Measurements from ENCODE around the gene SEC14L3. TPM values are rescaled to one million over a fixed set of nuclear protein-coding genes. Genes with fewer than 3 reads are reported as not detected.
A peak's percentile ranks its signal among the peaks of the same experiment; 100 is the strongest.

The SEC14L3 gene
- total and polyA plus RNA-seq, 2 of the 13 experiments (the other 11 are each of a cell fraction or from before 2014, with no cell fraction given), result not detected

DNA sequence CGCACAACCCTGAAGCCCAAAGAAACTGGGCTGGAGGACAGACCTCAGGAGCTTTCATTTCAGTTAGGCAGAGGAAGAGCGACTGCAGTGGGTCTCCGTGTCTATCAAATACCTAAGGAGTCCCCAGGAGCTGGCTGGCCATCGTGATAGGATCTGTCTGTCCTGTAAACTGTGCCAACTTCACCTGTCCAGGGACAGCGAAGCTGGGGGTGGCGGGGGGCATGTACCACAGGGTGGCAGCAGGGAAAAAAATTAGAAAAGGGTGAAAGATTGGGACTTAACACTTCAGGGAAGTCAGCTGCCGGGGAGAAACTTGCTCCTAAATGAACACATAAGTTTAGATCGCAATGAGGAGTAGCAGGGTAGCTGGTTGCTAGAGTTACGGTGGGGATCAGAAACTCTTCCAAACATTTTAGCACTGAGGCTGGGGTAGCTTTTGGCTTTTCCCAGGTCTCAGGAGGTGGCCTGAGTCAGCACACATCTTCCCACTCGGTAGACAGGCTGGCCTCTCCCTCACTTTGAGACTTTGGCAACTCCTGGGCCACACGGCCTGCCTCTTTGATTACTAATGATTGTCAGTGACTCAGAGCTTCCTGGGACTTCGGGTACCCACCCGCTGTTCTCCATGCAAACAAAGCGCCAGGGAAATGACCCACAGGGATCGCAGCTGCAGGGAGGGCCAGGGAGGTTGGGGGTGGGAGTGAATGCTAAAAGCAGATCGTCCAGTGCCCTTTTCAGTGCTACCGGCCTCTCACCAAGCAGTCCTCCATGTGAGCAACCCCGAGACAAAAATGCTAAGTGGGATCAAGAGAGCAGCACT is 49.1 kb downstream of the SEC14L3 start (continued):
- TF ChIP-seq, protein P1, sequence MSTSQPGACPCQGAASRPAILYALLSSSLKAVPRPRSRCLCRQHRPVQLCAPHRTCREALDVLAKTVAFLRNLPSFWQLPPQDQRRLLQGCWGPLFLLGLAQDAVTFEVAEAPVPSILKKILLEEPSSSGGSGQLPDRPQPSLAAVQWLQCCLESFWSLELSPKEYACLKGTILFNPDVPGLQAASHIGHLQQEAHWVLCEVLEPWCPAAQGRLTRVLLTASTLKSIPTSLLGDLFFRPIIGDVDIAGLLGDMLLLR (CRISPR knock-in tag; IDR thresholded peaks at IDR 0.05), result no peak
- TF ChIP-seq, protein P2, sequence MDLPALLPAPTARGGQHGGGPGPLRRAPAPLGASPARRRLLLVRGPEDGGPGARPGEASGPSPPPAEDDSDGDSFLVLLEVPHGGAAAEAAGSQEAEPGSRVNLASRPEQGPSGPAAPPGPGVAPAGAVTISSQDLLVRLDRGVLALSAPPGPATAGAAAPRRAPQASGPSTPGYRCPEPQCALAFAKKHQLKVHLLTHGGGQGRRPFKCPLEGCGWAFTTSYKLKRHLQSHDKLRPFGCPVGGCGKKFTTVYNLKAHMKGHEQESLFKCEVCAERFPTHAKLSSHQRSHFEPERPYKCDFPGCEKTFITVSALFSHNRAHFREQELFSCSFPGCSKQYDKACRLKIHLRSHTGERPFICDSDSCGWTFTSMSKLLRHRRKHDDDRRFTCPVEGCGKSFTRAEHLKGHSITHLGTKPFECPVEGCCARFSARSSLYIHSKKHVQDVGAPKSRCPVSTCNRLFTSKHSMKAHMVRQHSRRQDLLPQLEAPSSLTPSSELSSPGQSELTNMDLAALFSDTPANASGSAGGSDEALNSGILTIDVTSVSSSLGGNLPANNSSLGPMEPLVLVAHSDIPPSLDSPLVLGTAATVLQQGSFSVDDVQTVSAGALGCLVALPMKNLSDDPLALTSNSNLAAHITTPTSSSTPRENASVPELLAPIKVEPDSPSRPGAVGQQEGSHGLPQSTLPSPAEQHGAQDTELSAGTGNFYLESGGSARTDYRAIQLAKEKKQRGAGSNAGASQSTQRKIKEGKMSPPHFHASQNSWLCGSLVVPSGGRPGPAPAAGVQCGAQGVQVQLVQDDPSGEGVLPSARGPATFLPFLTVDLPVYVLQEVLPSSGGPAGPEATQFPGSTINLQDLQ (CRISPR knock-in tag; IDR thresholded peaks at IDR 0.05), result no peak
- TF ChIP-seq HMGA1 (CRISPR knock-in tag; conservative IDR thresholded peaks at IDR 0.05), result no peak
- TF ChIP-seq, protein P3, sequence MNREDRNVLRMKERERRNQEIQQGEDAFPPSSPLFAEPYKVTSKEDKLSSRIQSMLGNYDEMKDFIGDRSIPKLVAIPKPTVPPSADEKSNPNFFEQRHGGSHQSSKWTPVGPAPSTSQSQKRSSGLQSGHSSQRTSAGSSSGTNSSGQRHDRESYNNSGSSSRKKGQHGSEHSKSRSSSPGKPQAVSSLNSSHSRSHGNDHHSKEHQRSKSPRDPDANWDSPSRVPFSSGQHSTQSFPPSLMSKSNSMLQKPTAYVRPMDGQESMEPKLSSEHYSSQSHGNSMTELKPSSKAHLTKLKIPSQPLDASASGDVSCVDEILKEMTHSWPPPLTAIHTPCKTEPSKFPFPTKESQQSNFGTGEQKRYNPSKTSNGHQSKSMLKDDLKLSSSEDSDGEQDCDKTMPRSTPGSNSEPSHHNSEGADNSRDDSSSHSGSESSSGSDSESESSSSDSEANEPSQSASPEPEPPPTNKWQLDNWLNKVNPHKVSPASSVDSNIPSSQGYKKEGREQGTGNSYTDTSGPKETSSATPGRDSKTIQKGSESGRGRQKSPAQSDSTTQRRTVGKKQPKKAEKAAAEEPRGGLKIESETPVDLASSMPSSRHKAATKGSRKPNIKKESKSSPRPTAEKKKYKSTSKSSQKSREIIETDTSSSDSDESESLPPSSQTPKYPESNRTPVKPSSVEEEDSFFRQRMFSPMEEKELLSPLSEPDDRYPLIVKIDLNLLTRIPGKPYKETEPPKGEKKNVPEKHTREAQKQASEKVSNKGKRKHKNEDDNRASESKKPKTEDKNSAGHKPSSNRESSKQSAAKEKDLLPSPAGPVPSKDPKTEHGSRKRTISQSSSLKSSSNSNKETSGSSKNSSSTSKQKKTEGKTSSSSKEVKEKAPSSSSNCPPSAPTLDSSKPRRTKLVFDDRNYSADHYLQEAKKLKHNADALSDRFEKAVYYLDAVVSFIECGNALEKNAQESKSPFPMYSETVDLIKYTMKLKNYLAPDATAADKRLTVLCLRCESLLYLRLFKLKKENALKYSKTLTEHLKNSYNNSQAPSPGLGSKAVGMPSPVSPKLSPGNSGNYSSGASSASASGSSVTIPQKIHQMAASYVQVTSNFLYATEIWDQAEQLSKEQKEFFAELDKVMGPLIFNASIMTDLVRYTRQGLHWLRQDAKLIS (CRISPR knock-in tag; IDR thresholded peaks at IDR 0.05), result peak; percentile 30; the same call in 1 of the 2 replicates
- TF ChIP-seq, protein P4, sequence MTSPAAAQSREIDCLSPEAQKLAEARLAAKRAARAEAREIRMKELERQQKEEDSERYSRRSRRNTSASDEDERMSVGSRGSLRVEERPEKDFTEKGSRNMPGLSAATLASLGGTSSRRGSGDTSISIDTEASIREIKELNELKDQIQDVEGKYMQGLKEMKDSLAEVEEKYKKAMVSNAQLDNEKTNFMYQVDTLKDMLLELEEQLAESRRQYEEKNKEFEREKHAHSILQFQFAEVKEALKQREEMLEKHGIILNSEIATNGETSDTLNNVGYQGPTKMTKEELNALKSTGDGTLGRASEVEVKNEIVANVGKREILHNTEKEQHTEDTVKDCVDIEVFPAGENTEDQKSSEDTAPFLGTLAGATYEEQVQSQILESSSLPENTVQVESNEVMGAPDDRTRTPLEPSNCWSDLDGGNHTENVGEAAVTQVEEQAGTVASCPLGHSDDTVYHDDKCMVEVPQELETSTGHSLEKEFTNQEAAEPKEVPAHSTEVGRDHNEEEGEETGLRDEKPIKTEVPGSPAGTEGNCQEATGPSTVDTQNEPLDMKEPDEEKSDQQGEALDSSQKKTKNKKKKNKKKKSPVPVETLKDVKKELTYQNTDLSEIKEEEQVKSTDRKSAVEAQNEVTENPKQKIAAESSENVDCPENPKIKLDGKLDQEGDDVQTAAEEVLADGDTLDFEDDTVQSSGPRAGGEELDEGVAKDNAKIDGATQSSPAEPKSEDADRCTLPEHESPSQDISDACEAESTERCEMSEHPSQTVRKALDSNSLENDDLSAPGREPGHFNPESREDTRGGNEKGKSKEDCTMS (CRISPR knock-in tag; conservative IDR thresholded peaks at IDR 0.05), result no peak
- no peak for TF ChIP-seq IRX3 (CRISPR knock-in tag; IDR thresholded peaks at IDR 0.05; ENCODE audit: borderline replicate concordance, low read depth)
- TF ChIP-seq, protein P5, sequence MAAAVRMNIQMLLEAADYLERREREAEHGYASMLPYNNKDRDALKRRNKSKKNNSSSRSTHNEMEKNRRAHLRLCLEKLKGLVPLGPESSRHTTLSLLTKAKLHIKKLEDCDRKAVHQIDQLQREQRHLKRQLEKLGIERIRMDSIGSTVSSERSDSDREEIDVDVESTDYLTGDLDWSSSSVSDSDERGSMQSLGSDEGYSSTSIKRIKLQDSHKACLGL (CRISPR knock-in tag; IDR thresholded peaks at IDR 0.05), result no peak
- no peak for TF ChIP-seq ATRX (CRISPR knock-in tag; IDR thresholded peaks at IDR 0.05; ENCODE audit: borderline replicate concordance)
- TF ChIP-seq, protein P6, sequence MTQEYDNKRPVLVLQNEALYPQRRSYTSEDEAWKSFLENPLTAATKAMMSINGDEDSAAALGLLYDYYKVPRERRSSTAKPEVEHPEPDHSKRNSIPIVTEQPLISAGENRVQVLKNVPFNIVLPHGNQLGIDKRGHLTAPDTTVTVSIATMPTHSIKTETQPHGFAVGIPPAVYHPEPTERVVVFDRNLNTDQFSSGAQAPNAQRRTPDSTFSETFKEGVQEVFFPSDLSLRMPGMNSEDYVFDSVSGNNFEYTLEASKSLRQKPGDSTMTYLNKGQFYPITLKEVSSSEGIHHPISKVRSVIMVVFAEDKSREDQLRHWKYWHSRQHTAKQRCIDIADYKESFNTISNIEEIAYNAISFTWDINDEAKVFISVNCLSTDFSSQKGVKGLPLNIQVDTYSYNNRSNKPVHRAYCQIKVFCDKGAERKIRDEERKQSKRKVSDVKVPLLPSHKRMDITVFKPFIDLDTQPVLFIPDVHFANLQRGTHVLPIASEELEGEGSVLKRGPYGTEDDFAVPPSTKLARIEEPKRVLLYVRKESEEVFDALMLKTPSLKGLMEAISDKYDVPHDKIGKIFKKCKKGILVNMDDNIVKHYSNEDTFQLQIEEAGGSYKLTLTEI (CRISPR knock-in tag; conservative IDR thresholded peaks at IDR 0.05), result no peak
- TF ChIP-seq, protein P7, sequence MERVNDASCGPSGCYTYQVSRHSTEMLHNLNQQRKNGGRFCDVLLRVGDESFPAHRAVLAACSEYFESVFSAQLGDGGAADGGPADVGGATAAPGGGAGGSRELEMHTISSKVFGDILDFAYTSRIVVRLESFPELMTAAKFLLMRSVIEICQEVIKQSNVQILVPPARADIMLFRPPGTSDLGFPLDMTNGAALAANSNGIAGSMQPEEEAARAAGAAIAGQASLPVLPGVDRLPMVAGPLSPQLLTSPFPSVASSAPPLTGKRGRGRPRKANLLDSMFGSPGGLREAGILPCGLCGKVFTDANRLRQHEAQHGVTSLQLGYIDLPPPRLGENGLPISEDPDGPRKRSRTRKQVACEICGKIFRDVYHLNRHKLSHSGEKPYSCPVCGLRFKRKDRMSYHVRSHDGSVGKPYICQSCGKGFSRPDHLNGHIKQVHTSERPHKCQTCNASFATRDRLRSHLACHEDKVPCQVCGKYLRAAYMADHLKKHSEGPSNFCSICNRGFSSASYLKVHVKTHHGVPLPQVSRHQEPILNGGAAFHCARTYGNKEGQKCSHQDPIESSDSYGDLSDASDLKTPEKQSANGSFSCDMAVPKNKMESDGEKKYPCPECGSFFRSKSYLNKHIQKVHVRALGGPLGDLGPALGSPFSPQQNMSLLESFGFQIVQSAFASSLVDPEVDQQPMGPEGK (CRISPR knock-in tag; IDR thresholded peaks at IDR 0.05), result no peak
- no peak for TF ChIP-seq SETDB1 (CRISPR knock-in tag; IDR thresholded peaks at IDR 0.05; ENCODE audit: borderline replicate concordance)
- TF ChIP-seq HMG20B (CRISPR knock-in tag; conservative IDR thresholded peaks at IDR 0.05), result no peak
- no peak for TF ChIP-seq ZMAT3 (CRISPR knock-in tag; conservative IDR thresholded peaks at IDR 0.05)

Measured in HepG2 (cell line).